Measurements from ENCODE around the gene TMPRSS12. TPM values are rescaled to one million over a fixed set of nuclear protein-coding genes. Genes with fewer than 3 reads are reported as not detected.
A peak's percentile ranks its signal among the peaks of the same experiment; 100 is the strongest.

Gene TMPRSS12
- total RNA-seq, 1 experiment from 2014 or later: not detected

DNA sequence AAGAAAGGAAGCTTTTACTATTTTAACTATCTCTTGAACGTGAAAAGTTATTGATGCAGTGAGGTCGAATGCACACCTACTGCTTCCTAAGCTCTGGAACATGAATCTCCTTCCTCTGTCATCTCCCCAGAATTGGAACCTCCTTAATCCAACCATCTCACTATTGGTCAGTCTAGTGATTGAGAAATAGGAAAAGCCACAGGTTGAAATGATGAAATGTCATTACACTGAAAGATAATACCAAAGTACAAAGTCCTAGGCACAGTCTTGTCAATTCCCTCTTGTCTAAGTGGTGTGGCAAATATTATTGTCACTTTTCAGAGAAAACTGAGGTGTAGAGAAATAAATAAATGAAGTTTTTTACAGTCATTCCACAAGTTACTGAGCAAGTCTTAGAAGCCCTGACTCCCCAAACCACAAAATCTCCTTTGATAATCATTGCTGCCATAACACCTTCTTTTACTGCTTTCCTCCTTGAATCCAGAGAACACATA lies 90.1 kb downstream of the TMPRSS12 start:
- H3K36me3 Mint-ChIP-seq (ENCODE audit: insufficient read depth, unreplicated experiment): peaks cover 36% of the 10 kb centered on the region
- DNase-seq (ENCODE audit: unreplicated experiment): peak; percentile 52
- peaks cover 41% of the 10 kb centered on the region for H3K4me1 Mint-ChIP-seq (ENCODE audit: insufficient read depth, unreplicated experiment)
- BruUV-seq (replicated peaks): no TSS peak
- peak overlapping the region; percentile 52 for H3K27ac Mint-ChIP-seq (ENCODE audit: low read depth, unreplicated experiment)
- CTCF ChIA-PET: no interaction called here
- no peaks in the 10 kb centered on the region for H3K9me3 Mint-ChIP-seq (ENCODE audit: unreplicated experiment)
- POLR2A ChIA-PET: interaction anchor here (0.6 to 1.2 kb wide), 8 partner anchors 8 to 145 kb away, joined by 3 to 7 read pairs (median 4); a partner anchor contains a TSS
- intact Hi-C loops (cut with micrococcal nuclease): no loop called here
- no peak for TF ChIP-seq CTCF (IDR thresholded peaks at IDR 0.05; ENCODE audit: unreplicated experiment)
- H3K27me3 Mint-ChIP-seq (ENCODE audit: insufficient read depth, unreplicated experiment): no peaks in the 10 kb centered on the region
- no peak overlapping the region for H3K4me3 Mint-ChIP-seq (ENCODE audit: unreplicated experiment)

- TF ChIP-seq CTCF (IDR thresholded peaks at IDR 0.05; ENCODE audit: unreplicated experiment): no peak
- Mint-ChIP-seq H3K9me3 (ENCODE audit: unreplicated experiment) (no peaks in the 10 kb centered on the region), H3K4me1 (ENCODE audit: insufficient read depth, unreplicated experiment) (peaks cover 37% of the 10 kb centered on the region), H3K27ac (ENCODE audit: low read depth, unreplicated experiment) (peak overlapping the region; percentile 86), H3K4me3 (ENCODE audit: unreplicated experiment) (no peak overlapping the region), H3K27me3 (ENCODE audit: insufficient read depth, unreplicated experiment) (no peaks in the 10 kb centered on the region), H3K36me3 (ENCODE audit: insufficient read depth, unreplicated experiment) (peaks cover 32% of the 10 kb centered on the region)
- intact Hi-C loops (cut with micrococcal nuclease): no loop called here
- BruUV-seq (replicated peaks): no TSS peak
- POLR2A ChIA-PET: interaction anchor here (1.1 to 3.2 kb wide), 4 partner anchors 9 to 86 kb away, joined by 4 to 27 read pairs (median 4); a partner anchor contains a TSS
- CTCF ChIA-PET: no interaction called here
- peak; percentile 16 for DNase-seq (ENCODE audit: unreplicated experiment)
Observed at GRCh38 chr12:50933459-50934124, 90.9 kb downstream of the TMPRSS12 start.

- Mint-ChIP-seq H3K27me3 (ENCODE audit: insufficient read depth, unreplicated experiment) (no peaks in the 10 kb centered on the region), H3K9me3 (ENCODE audit: unreplicated experiment) (no peaks in the 10 kb centered on the region), H3K27ac (ENCODE audit: low read depth, unreplicated experiment) (peak overlapping the region; percentile 86), H3K36me3 (ENCODE audit: insufficient read depth, unreplicated experiment) (peaks cover 30% of the 10 kb centered on the region), H3K4me1 (ENCODE audit: insufficient read depth, unreplicated experiment) (peaks cover 33% of the 10 kb centered on the region), H3K4me3 (ENCODE audit: unreplicated experiment) (no peak overlapping the region)
- intact Hi-C loops (cut with micrococcal nuclease): no loop called here
- DNase-seq (ENCODE audit: unreplicated experiment): no peak
- CTCF ChIA-PET: interaction anchor here (0.6 to 1.1 kb wide), 2 partner anchors 53 to 1638 kb away, joined by 3 to 4 read pairs; no protein-coding TSS in a partner anchor
- POLR2A ChIA-PET: interaction anchor here (1.1 to 3.2 kb wide), 4 partner anchors 10 to 86 kb away, joined by 4 to 27 read pairs (median 4); a partner anchor contains a TSS
- BruUV-seq (replicated peaks): no TSS peak
- TF ChIP-seq CTCF (IDR thresholded peaks at IDR 0.05; ENCODE audit: unreplicated experiment): no peak
Observed at GRCh38 chr12:50934371-50934851, 91.7 kb downstream of the TMPRSS12 start.

GRCh38 chr12:50934981-50935807 lies 92.5 kb downstream of the TMPRSS12 start:
- no peaks in the 10 kb centered on the region for H3K27me3 Mint-ChIP-seq (ENCODE audit: insufficient read depth, unreplicated experiment)
- H3K9me3 Mint-ChIP-seq (ENCODE audit: unreplicated experiment): no peaks in the 10 kb centered on the region
- ChIA-PET CTCF (interaction anchor here (1.1 to 1.2 kb wide), 2 partner anchors 50 to 52 kb away, joined by 3 to 4 read pairs; no protein-coding TSS in a partner anchor), POLR2A (interaction anchor here (0.7 to 3.2 kb wide), 3 partner anchors 11 to 50 kb away, joined by 3 to 27 read pairs (median 4); a partner anchor contains a TSS)
- TF ChIP-seq CTCF (IDR thresholded peaks at IDR 0.05; ENCODE audit: unreplicated experiment): no peak
- DNase-seq (ENCODE audit: unreplicated experiment): no peak
- no TSS peak for BruUV-seq (replicated peaks)
- peaks cover 22% of the 10 kb centered on the region for H3K36me3 Mint-ChIP-seq (ENCODE audit: insufficient read depth, unreplicated experiment)
- peaks cover 33% of the 10 kb centered on the region for H3K4me1 Mint-ChIP-seq (ENCODE audit: insufficient read depth, unreplicated experiment)
- intact Hi-C loops (cut with micrococcal nuclease): no loop called here
- peak overlapping the region; percentile 86 for H3K27ac Mint-ChIP-seq (ENCODE audit: low read depth, unreplicated experiment)
- H3K4me3 Mint-ChIP-seq (ENCODE audit: unreplicated experiment): no peak overlapping the region
